Measurements from ENCODE around the gene GPATCH11.

GRCh38 chr2:37068686-37069085, 15.6 kb upstream of the GPATCH11 start:
- no peak for TF ChIP-seq CTCF (IDR thresholded peaks at IDR 0.05)
- TF ChIP-seq POLR2A (IDR thresholded peaks at IDR 0.05) = no peak
- no peak for TF ChIP-seq EP300 (IDR thresholded peaks at IDR 0.05)
